T-cell (primary cell): ENCODE data around the gene INS. TPM values are rescaled to one million over a fixed set of nuclear protein-coding genes. Genes with fewer than 3 reads are reported as not detected.

Source experiments
- ATAC-seq, 4 experiments: fragments of 200-7000 bp in 3 of 4; fragments of 150-1000 bp in 1 of 4; cut with Tn5 transposase; replicated peaks in 1 of 4; 1 replicate in 3 of 4; 2 replicates in 1 of 4; pipeline ENCODE4 v1.10.0; 2021; ENCODE audit warnings: moderate library complexity in 3 of 4, mild to moderate bottlenecking in 2 of 4, moderate number of reproducible peaks in 1 of 4
- CTCF ChIA-PET, 2 donors: fragments of 300-600 bp; sonication (Branson Sonifier 250); formaldehyde crosslinking; loops; one replicate each; lab custom pipeline; 2022; ENCODE audit warnings: antibody characterized with exemption in 2 of 2; lab: Charles Lee
- POLR2A ChIA-PET, 2 donors: fragments of 300-600 bp; sonication (Branson Sonifier 250); formaldehyde crosslinking; loops; one replicate each; lab custom pipeline; 2022; ENCODE audit warnings: antibody characterized with exemption in 2 of 2; lab: Charles Lee
- DNase-seq, 35 experiments: peaks; one replicate each; pipeline versions ENCODE4 v3.0.0 to v3.0.0-alpha.2; 2013 to 2023
- H3K27ac ChIP-seq: one replicate; pipeline ENCODE4 v1.5.1; 2013; ENCODE audit warnings: low read length
- H3K27me3 ChIP-seq, 2 experiments: replicated peaks in 1 of 2; 1 replicate in 1 of 2; 2 replicates in 1 of 2; pipeline versions ENCODE4 v1.6.1 to v1.7.0; 2013; ENCODE audit warnings: low read length in 1 of 2, mixed read lengths in 1 of 2; ENCODE audit not compliant: control insufficient read depth in 2 of 2, insufficient read depth in 2 of 2; ENCODE audit errors: extremely low read depth in 1 of 2
- H3K36me3 ChIP-seq, 2 donors: 1 replicate in 1 of 2; 2 replicates in 1 of 2; pipeline versions ENCODE4 v1.6.1 to v1.7.0; 2013; ENCODE audit warnings: low read length in 1 of 2; ENCODE audit not compliant: control insufficient read depth in 2 of 2, insufficient read depth in 1 of 2; ENCODE audit errors: extremely low read depth in 1 of 2
- H3K4me1 ChIP-seq, 2 experiments: 1 replicate in 1 of 2; 2 replicates in 1 of 2; pipeline versions ENCODE4 v1.6.1 to v1.7.0; 2013; ENCODE audit warnings: low read length in 2 of 2, mixed read lengths in 1 of 2; ENCODE audit not compliant: insufficient read depth in 2 of 2, control insufficient read depth in 1 of 2; ENCODE audit errors: extremely low read depth in 1 of 2
- H3K4me3 ChIP-seq, 2 donors: 1 replicate in 1 of 2; 2 replicates in 1 of 2; pipeline versions ENCODE4 v1.5.1 to v1.7.0; 2013; ENCODE audit warnings: mild to moderate bottlenecking in 2 of 2, low read length in 1 of 2, moderate library complexity in 1 of 2; ENCODE audit not compliant: control insufficient read depth in 1 of 2; ENCODE audit errors: extremely low read depth in 1 of 2
- H3K9me3 ChIP-seq: 2 replicates; pipeline ENCODE4 v1.7.0; 2013
- H3K27ac Mint-ChIP-seq, 2 donors: one replicate each; pipeline ENCODE4 v1.8.0; 2020 to 2021; ENCODE audit warnings: mild to moderate bottlenecking in 2 of 2, mixed read lengths in 2 of 2
- H3K27me3 Mint-ChIP-seq, 2 donors: one replicate each; pipeline ENCODE4 v1.8.0; 2021 to 2022; ENCODE audit warnings: mixed read lengths in 2 of 2
- H3K36me3 Mint-ChIP-seq: one replicate; pipeline ENCODE4 v1.8.0; 2021; ENCODE audit warnings: mixed read lengths
- H3K4me1 Mint-ChIP-seq, 3 donors: one replicate each; pipeline ENCODE4 v1.8.0; 2020 to 2022; ENCODE audit warnings: mixed read lengths in 3 of 3, mild to moderate bottlenecking in 1 of 3
- H3K4me3 Mint-ChIP-seq, 3 donors: one replicate each; pipeline ENCODE4 v1.8.0; 2020 to 2022; ENCODE audit warnings: mild to moderate bottlenecking in 3 of 3, mixed read lengths in 3 of 3, moderate library complexity in 3 of 3
- H3K9me3 Mint-ChIP-seq, 3 donors: one replicate each; pipeline ENCODE4 v1.8.0; 2020 to 2022; ENCODE audit warnings: mixed read lengths in 3 of 3
- WGBS: methylation state at CpG from one replicate; pipeline ENCODE4 v1.1.5; 2013; ENCODE audit warnings: missing lambda C conversion rate; ENCODE audit not compliant: insufficient coverage; 5-methylcytosine and 5-hydroxymethylcytosine counted together
- total RNA-seq, 35 experiments: library from RNA in 6 of 35; stranded (reverse) in 6 of 35; fragments of 120-200 nt in 1 of 35; gene quantifications; one replicate each; pipeline versions ENCODE4 v1.2.1 to v1.2.4 and lab custom pipeline; 2013 to 2026

INS gene
- total RNA-seq, 5 donors from 2014 or later (not counting 1 experiment from before 2014, with no cell fraction given) = 0.53 to 0.82 TPM; not detected in 3

- POLR2A ChIA-PET = no interaction called here
- no peak for DNase-seq
- no peaks in the 10 kb centered on the region for H3K9me3 Mint-ChIP-seq
- WGBS = 96% methylated on average over 11 of the region's 18 CpGs
- Histone ChIP-seq H3K4me1 (no peaks in the 10 kb centered on the region), H3K27me3 (peaks cover 0 to 48% of the 10 kb centered on the region in 2 experiments), H3K9me3 (no peaks in the 10 kb centered on the region), H3K4me3 (no peak overlapping the region), H3K36me3 (no peaks in the 10 kb centered on the region), H3K27ac (no peak overlapping the region)
- H3K27me3 Mint-ChIP-seq = peaks cover 18 to 40% of the 10 kb centered on the region in 2 donors
- H3K27ac Mint-ChIP-seq = no peak overlapping the region
- no peaks in the 10 kb centered on the region for H3K36me3 Mint-ChIP-seq
- ATAC-seq = no peak
- CTCF ChIA-PET = no interaction called here
- peaks cover 0 to 6% (median 1%) of the 10 kb centered on the region in 3 donors for H3K4me1 Mint-ChIP-seq
- no peak overlapping the region for H3K4me3 Mint-ChIP-seq
Observed at GRCh38 chr11:2130881-2131352, 30.1 kb downstream of the INS start.

- Histone ChIP-seq H3K4me3 (no peak overlapping the region), H3K9me3 (no peaks in the 10 kb centered on the region), H3K27me3 (peaks cover 0 to 37% of the 10 kb centered on the region in 2 experiments), H3K36me3 (no peaks in the 10 kb centered on the region), H3K4me1 (no peaks in the 10 kb centered on the region), H3K27ac (no peak overlapping the region)
- DNase-seq = no peak
- Mint-ChIP-seq H3K4me1 (peaks cover 0 to 6% (median 1%) of the 10 kb centered on the region in 3 donors), H3K9me3 (no peaks in the 10 kb centered on the region), H3K36me3 (no peaks in the 10 kb centered on the region), H3K27me3 (peaks cover 17 to 29% of the 10 kb centered on the region in 2 donors), H3K4me3 (no peak overlapping the region), H3K27ac (no peak overlapping the region)
- ATAC-seq = no peak
- CTCF ChIA-PET = interaction anchor here in 1 of 2 donors (0.6 kb wide), 1 partner anchor 17 kb away, joined by 6 read pairs; no protein-coding TSS in a partner anchor
- POLR2A ChIA-PET = no interaction called here
- 83% methylated on average over 16 of the region's 25 CpGs for whole genome bisulfite sequencing
Observed at GRCh38 chr11:2129699-2130366, 31.2 kb downstream of the INS start.

GRCh38 chr11:2129308-2129698 is 31.7 kb downstream of the INS start:
- ATAC-seq = no peak
- POLR2A ChIA-PET = no interaction called here
- H3K4me1 Mint-ChIP-seq = peaks cover 0 to 6% (median 1%) of the 10 kb centered on the region in 3 donors
- peaks cover 20 to 28% of the 10 kb centered on the region in 2 donors for H3K27me3 Mint-ChIP-seq
- H3K4me1 ChIP-seq = no peaks in the 10 kb centered on the region
- WGBS = 85% methylated on average over 15 of the region's 17 CpGs
- no peaks in the 10 kb centered on the region for H3K36me3 ChIP-seq
- no peak for DNase-seq
- no peak overlapping the region for H3K27ac Mint-ChIP-seq
- H3K27me3 ChIP-seq = peaks cover 0 to 32% of the 10 kb centered on the region in 2 experiments
- H3K9me3 ChIP-seq = no peaks in the 10 kb centered on the region
- H3K4me3 Mint-ChIP-seq = no peak overlapping the region
- no peaks in the 10 kb centered on the region for H3K36me3 Mint-ChIP-seq
- no peaks in the 10 kb centered on the region for H3K9me3 Mint-ChIP-seq
- no peak overlapping the region for H3K27ac ChIP-seq
- CTCF ChIA-PET = no interaction called here
- no peak overlapping the region for H3K4me3 ChIP-seq

GRCh38 chr11:2128511-2129307 is 32.3 kb downstream of the INS start:
- H3K36me3 ChIP-seq = no peaks in the 10 kb centered on the region
- no peak for ATAC-seq
- no peak overlapping the region for H3K4me3 ChIP-seq
- H3K27me3 Mint-ChIP-seq = peaks cover 20 to 26% of the 10 kb centered on the region in 2 donors
- 77% methylated on average over 10 of the region's 12 CpGs for WGBS
- no peaks in the 10 kb centered on the region for H3K9me3 Mint-ChIP-seq
- ChIA-PET CTCF (no interaction called here), POLR2A (no interaction called here)
- H3K27ac ChIP-seq = no peak overlapping the region
- H3K4me1 Mint-ChIP-seq = peaks cover 0 to 6% (median 1%) of the 10 kb centered on the region in 3 donors
- H3K27ac Mint-ChIP-seq = no peak overlapping the region
- no peaks in the 10 kb centered on the region for H3K36me3 Mint-ChIP-seq
- H3K9me3 ChIP-seq = no peaks in the 10 kb centered on the region
- peaks cover 0 to 28% of the 10 kb centered on the region in 2 experiments for H3K27me3 ChIP-seq
- DNase-seq = no peak
- H3K4me3 Mint-ChIP-seq = no peak overlapping the region
- H3K4me1 ChIP-seq = no peaks in the 10 kb centered on the region

- Histone ChIP-seq H3K27ac (no peak overlapping the region), H3K36me3 (no peaks in the 10 kb centered on the region), H3K4me1 (no peaks in the 10 kb centered on the region), H3K27me3 (peaks cover 0 to 28% of the 10 kb centered on the region in 2 experiments), H3K9me3 (no peaks in the 10 kb centered on the region), H3K4me3 (no peak overlapping the region)
- no peak overlapping the region for H3K4me3 Mint-ChIP-seq
- no peaks in the 10 kb centered on the region for H3K9me3 Mint-ChIP-seq
- no peaks in the 10 kb centered on the region for H3K36me3 Mint-ChIP-seq
- no peak for DNase-seq
- no peak for ATAC-seq
- WGBS = 67% methylated on average over 4 of the region's 7 CpGs
- H3K4me1 Mint-ChIP-seq = peaks cover 0 to 6% (median under 1%) of the 10 kb centered on the region in 3 donors
- POLR2A ChIA-PET = no interaction called here
- CTCF ChIA-PET = no interaction called here
- no peak overlapping the region for H3K27ac Mint-ChIP-seq
- H3K27me3 Mint-ChIP-seq = peaks cover 20 to 23% of the 10 kb centered on the region in 2 donors
Observed at GRCh38 chr11:2128130-2128510, 32.9 kb downstream of the INS start.

DNA sequence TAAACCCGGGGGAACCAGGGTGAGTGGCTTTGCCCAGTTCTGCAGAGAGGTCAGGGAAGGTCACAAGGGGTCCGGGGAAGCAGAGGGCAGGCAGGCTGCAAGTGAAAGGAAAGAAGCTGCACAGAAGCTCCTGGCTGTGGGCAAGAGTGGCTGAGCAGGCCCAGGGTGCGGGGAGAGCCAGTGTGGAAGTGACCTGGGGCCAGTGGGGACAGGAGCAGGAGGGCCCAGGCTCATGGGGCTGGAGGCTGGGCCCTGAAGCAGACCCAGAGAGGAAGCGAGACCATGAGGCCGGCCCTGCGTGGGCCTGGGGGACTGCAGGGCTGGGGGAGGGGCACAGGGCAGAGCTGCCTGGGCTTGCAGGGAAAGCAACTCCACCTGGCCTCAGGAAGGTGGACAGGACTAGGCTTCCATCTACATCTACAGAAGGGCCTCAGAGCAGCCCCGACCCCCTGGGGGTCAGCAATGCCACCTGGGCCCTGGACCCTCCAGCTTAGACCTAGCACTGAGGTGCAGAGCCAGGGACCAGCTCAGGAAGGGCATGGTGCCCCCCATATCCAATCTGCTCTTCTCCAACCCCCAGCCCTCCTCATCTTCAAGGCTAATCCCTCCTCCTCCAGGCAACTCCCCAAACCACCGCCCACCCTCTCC is 33.4 kb downstream of the INS start:
- Mint-ChIP-seq H3K27me3 (peaks cover 18 to 20% of the 10 kb centered on the region in 2 donors), H3K4me1 (peaks cover 0 to 6% (median 0%) of the 10 kb centered on the region in 3 donors), H3K9me3 (no peaks in the 10 kb centered on the region), H3K4me3 (no peak overlapping the region), H3K27ac (no peak overlapping the region), H3K36me3 (no peaks in the 10 kb centered on the region)
- Histone ChIP-seq H3K4me1 (no peaks in the 10 kb centered on the region), H3K4me3 (no peak overlapping the region), H3K27ac (no peak overlapping the region), H3K36me3 (no peaks in the 10 kb centered on the region), H3K27me3 (peaks cover 0 to 28% of the 10 kb centered on the region in 2 experiments), H3K9me3 (no peaks in the 10 kb centered on the region)
- WGBS = 68% methylated on average over 6 of the region's 8 CpGs
- ChIA-PET CTCF (no interaction called here), POLR2A (no interaction called here)
- ATAC-seq (no peak), DNase-seq (no peak)
